AG09309 (cell line): ENCODE data around the gene PRODH.
"Not testable (repeated sequence)": the region's sequence is repeated elsewhere in the genome, so short reads cannot be mapped to it uniquely, and the experiment has no call there.

Source experiments
- DNase-seq: peaks from one replicate; pipeline ENCODE4 v3.0.0-alpha.2; 2010; ENCODE audit warnings: low read depth
- H3K4me3 ChIP-seq: 2 replicates; pipeline ENCODE4 v1.5.1; 2011; ENCODE audit warnings: mild to moderate bottlenecking, low read depth, low read length, moderate library complexity; ENCODE audit not compliant: control insufficient read depth
- TF ChIP-seq, protein P1 (sequence below): IDR thresholded peaks from 2 replicates; pipeline ENCODE4 v1.5.1; 2011; ENCODE audit warnings: mild to moderate bottlenecking, low read depth, low read length, inconsistent platforms; ENCODE audit not compliant: insufficient read depth, control insufficient read depth; ENCODE audit errors: missing control alignments

Gene PRODH

DNA sequence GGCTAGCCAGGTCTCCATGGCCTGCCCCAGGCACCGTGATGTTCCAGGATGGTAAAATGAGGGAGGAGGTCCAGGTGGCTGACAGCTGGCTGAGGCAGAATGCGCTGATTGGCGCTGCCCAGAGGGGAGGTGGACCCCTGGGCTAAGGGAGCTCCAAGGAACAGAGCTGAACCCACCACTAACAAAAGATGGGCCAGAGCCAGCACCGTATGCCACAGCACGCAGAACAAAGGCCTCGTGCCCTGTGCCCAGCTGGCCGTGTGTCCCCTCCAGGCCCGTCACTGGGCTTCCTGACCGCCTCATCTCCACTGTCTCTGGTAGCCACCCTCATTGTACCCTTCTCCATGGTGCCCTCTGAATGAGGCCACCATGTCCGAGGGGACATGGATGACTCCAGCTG, 19.6 kb upstream of the PRODH start:
- no peak for DNase-seq
- TF ChIP-seq, protein P1, sequence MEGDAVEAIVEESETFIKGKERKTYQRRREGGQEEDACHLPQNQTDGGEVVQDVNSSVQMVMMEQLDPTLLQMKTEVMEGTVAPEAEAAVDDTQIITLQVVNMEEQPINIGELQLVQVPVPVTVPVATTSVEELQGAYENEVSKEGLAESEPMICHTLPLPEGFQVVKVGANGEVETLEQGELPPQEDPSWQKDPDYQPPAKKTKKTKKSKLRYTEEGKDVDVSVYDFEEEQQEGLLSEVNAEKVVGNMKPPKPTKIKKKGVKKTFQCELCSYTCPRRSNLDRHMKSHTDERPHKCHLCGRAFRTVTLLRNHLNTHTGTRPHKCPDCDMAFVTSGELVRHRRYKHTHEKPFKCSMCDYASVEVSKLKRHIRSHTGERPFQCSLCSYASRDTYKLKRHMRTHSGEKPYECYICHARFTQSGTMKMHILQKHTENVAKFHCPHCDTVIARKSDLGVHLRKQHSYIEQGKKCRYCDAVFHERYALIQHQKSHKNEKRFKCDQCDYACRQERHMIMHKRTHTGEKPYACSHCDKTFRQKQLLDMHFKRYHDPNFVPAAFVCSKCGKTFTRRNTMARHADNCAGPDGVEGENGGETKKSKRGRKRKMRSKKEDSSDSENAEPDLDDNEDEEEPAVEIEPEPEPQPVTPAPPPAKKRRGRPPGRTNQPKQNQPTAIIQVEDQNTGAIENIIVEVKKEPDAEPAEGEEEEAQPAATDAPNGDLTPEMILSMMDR, result no peak
- no peak overlapping the region for H3K4me3 ChIP-seq

DNA sequence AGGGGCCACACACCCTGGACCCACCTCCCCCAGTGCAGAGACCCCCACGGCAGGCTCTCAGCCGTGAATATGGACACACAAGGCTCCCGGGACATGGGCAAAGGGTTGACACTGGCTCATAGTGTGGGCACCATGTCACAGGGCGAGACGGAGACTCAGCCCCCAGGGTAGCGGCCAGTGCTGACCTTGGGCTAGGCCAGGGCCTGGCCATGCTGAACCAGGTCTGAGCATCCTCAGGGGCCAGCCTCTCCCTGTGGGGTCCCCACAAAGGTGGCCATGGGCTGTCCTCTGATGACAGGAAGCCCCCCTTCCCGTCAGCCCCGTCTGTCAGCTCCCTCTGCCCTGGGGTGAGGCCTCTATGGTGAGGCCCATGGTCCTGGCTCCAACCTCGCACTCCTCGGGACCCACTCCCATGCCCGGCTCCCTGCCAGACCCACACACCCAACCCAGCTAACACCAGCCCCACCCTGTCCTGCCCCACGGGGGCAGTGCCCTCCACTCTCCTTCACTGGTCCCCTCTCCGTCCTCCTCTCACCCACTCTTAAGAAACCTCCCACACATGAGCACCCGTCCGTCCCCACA, 19.0 kb upstream of the PRODH start:
- H3K4me3 ChIP-seq, result no peak overlapping the region
- TF ChIP-seq, protein P1, result no peak
- DNase-seq, result no peak

DNA sequence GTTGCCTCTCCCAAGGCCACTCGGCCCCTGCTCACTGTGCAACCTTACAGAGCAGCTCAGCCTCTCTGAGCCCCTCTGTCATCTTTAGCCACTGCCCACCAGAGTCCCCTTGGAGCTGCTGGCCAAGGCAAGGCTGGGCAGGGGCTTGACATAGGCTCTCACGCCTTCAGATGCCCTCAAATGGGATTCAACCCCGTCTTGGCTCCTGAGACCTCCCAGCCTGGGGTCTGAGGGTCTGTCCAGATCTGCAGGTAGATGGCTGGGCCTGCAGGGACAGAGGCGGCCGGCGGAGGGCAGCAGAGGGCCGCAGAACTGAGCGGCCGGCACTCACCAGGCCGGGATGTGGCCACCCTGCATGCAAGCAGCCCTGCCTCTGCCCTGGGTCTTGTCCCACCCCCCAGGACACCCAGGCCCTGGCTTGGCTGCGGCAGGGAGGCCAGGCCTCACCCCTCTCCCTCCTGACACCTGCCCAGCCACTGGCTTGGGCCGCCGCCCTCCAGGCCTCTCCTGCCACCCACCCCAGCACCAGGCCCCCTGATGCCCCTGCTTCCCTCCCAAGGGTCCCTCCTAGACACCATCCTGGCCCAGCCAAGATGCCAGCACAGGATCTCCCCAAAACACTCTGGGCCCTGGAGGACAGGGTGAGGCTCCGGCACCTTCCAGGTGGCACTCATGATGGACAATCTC, 18.4 kb upstream of the PRODH start:
- H3K4me3 ChIP-seq, DNase-seq: not testable (repeated sequence)
- TF ChIP-seq, protein P1, result peak; percentile 85

DNA sequence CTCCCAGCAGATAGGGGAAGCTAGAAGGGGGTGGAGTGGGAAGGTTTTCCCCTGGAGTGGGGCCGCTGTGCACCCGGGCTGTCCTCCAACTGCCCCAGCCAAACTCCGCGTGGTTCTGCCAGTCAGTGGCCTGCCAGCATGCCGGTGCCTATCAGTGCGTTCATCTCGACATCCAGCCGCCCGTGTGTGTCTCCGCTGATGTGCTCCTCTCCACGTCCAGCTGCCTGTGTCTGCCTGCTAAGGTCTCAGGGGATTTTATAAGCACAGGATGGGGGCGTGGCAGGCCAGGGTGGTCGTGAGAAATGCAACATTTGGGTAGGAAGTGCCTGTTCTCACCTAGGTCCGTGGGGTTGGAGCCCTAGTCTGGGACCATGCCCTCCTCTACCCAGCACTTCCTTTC, 17.0 kb upstream of the PRODH start:
- H3K4me3 ChIP-seq, DNase-seq: not testable (repeated sequence)

DNA sequence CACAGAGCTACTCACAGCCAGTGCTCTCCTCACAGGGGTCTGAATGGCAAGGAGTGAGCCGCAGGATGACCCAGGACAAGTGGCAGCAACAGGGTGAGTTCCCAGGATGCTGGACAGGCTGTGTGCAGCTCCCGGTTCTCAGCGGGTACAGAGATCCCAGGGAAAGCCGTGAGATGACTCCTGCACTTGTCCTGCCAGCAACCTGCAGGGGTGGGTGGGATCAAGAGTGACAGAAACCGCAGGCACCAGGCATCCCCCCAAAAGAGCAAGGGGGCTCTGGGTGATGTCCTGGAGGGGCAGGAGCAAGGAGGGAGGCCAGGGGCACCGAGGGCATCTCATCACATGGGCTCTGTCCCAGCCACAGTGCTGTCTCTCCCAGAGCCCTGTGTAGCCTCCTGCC, 15.9 kb upstream of the PRODH start:
- TF ChIP-seq, protein P1, result no peak
- DNase-seq, result no peak
- H3K4me3 ChIP-seq, result no peak overlapping the region

DNA sequence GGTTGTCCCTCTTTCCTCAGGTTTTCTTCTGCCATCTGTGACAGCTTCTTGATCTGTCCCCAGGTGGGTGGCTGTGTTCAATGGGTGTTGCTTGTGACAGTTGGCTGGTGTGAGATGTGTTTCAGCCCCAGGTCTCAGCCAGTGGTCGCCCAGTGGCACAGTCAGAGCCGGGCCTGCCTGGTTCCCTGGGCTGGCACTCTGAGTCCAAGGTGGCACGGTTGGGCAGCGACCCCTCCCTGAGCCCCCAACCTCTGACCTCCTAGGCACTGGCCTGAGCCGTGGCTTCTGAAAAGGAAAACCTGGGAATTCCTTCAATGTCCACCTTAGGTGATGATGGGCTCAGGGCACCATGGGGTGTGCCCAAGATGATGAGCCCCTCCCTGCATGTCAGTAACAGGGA, 14.0 kb upstream of the PRODH start:
- TF ChIP-seq, protein P1, result no peak
- no peak for DNase-seq
- no peak overlapping the region for H3K4me3 ChIP-seq

DNA sequence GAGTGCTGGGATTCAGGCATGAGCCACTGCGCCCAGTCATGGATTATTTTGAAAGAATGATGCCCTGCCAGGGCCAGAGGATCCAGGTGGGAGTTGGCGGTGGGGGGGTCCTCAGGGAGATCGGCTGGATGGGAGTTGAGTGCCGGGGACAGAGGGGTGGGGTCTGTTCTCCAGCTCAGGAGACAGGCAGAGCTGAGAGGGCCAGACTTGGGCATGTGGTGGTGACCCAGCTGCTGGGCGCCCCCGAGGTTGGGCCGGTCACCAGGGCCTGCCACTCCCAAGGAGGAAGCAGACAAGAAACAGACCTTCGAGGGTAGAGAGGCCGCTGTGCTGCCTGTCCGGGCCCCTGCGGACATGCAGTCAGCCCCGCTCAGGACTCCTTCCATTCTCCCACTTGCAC, 11.8 kb upstream of the PRODH start:
- H3K4me3 ChIP-seq, result no peak overlapping the region
- no peak for DNase-seq
- TF ChIP-seq, protein P1, result no peak

DNA sequence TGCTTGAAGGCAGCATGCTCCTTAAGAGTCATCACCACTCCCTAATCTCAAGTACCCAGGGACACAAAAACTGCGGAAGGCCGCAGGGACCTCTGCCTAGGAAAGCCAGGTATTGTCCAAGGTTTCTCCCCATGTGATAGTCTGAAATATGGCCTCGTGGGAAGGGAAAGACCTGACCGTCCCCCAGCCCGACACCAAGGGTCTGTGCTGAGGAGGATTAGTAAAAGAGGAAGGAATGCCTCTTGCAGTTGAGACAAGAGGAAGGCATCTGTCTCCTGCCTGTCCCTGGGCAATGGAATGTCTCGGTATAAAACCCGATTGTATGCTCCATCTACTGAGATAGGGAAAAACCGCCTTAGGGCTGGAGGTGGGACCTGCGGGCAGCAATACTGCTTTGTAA, 11.0 kb upstream of the PRODH start:
- not testable (repeated sequence) for DNase-seq

DNA sequence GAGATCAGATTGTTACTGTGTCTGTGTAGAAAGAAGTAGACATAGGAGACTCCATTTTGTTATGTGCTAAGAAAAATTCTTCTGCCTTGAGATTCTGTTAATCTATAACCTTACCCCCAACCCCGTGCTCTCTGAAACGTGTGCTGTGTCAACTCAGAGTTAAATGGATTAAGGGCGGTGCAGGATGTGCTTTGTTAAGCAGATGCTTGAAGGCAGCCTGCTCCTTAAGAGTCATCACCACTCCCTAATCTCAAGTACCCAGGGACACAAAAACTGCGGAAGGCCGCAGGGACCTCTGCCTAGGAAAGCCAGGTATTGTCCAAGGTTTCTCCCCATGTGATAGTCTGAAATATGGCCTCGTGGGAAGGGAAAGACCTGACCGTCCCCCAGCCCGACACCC, 2.6 kb upstream of the PRODH start:
- not testable (repeated sequence) for H3K4me3 ChIP-seq, DNase-seq

More for the DNA sequence above, 11.0 kb upstream of the PRODH start:
- not testable (repeated sequence) for H3K4me3 ChIP-seq

DNA sequence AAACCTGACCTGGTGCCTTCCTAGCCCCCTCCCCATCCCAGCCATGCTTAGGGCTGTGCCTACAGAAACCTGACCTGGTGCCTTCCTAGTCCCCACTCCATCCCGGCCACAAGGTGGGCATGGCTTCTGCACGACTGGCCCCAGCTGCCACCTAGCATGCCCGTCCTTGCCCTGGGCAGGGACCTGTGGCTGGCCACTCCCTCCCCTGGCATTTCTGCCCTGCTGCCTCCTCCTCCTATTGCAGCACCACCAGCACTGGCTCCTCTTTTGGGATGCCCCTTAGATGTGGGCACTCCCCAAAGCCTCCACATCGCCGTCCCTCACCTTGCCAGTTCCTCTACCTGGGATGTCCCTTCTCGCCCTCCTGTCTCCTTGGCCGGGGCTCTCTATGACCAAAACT, 1.4 kb downstream of the PRODH start:
- DNase-seq, H3K4me3 ChIP-seq: not testable (repeated sequence)
